Hepatocyte (in vitro differentiated cells): ENCODE data around the gene RAB26. TPM values are rescaled to one million over a fixed set of nuclear protein-coding genes. Genes with fewer than 3 reads are reported as not detected.

ENCODE experiments used
- DNase-seq: peaks from one replicate; pipeline ENCODE4 v3.0.0-alpha.2; 2016; ENCODE audit warnings: low spot score
- H2AFZ ChIP-seq: fragments of 200-600 bp; sonication (generic); 2 replicates; pipeline ENCODE4 v1.6.0; 2016; ENCODE audit warnings: antibody characterized with exemption, mild to moderate bottlenecking
- H3K27ac ChIP-seq: fragments of 200-600 bp; sonication (generic); 2 replicates; pipeline ENCODE4 v1.5.1; 2016; ENCODE audit warnings: mild to moderate bottlenecking
- H3K27me3 ChIP-seq: fragments of 200-600 bp; sonication (generic); 2 replicates; pipeline ENCODE4 v1.6.1; 2016
- H3K36me3 ChIP-seq: fragments of 200-600 bp; sonication (generic); replicated peaks from 2 replicates; pipeline ENCODE4 v1.5.1; 2016; ENCODE audit warnings: low read depth; ENCODE audit not compliant: insufficient read depth
- H3K4me1 ChIP-seq: fragments of 200-600 bp; sonication (generic); 2 replicates; pipeline ENCODE4 v1.5.1; 2016; ENCODE audit warnings: mild to moderate bottlenecking, moderate library complexity; ENCODE audit not compliant: insufficient read depth
- H3K4me2 ChIP-seq: fragments of 200-600 bp; sonication (generic); 2 replicates; pipeline ENCODE4 v1.6.0; 2016
- H3K4me3 ChIP-seq: fragments of 200-600 bp; sonication (generic); 2 replicates; pipeline ENCODE4 v1.5.1; 2016; ENCODE audit warnings: mild to moderate bottlenecking
- H3K79me2 ChIP-seq: fragments of 200-600 bp; sonication (generic); 2 replicates; pipeline ENCODE4 v1.6.0; 2017; ENCODE audit warnings: mild to moderate bottlenecking
- H3K9me2 ChIP-seq: fragments of 200-600 bp; sonication (generic); replicated peaks from 2 replicates; pipeline ENCODE4 v1.6.0; 2017; ENCODE audit warnings: mild to moderate bottlenecking; ENCODE audit not compliant: insufficient read depth
- H3K9me3 ChIP-seq: fragments of 200-600 bp; sonication (generic); 2 replicates; pipeline ENCODE4 v1.5.1; 2016; ENCODE audit warnings: low read depth, mild to moderate bottlenecking
- H4K20me1 ChIP-seq: fragments of 200-600 bp; sonication (generic); 2 replicates; pipeline ENCODE4 v1.6.0; 2016; ENCODE audit warnings: mild to moderate bottlenecking; ENCODE audit not compliant: insufficient read depth, poor library complexity, severe bottlenecking
- CTCF ChIP-seq: fragments of 200-600 bp; sonication (generic); IDR thresholded peaks from 2 replicates; pipeline ENCODE4 v1.5.1; 2016; ENCODE audit warnings: antibody characterized with exemption, mild to moderate bottlenecking; ENCODE audit not compliant: poor library complexity
- EZH2 ChIP-seq: fragments of 200-600 bp; sonication (generic); IDR thresholded peaks from 2 replicates; pipeline ENCODE4 v1.6.1; 2016; ENCODE audit warnings: antibody characterized with exemption, mild to moderate bottlenecking, borderline replicate concordance
- EZH2phosphoT487 ChIP-seq: fragments of 200-600 bp; sonication (generic); IDR thresholded peaks from one replicate; pipeline ENCODE4 v1.6.1; 2018; ENCODE audit warnings: antibody characterized with exemption, mild to moderate bottlenecking, low read depth, moderate library complexity; ENCODE audit not compliant: unreplicated experiment, severe bottlenecking
- WGBS: methylation state at CpG from one replicate; pipeline ENCODE4 v1.1.6; 2016; ENCODE audit warnings: low lambda C conversion rate; ENCODE audit errors: missing lambda C conversion rate; 5-methylcytosine and 5-hydroxymethylcytosine counted together
- polyA plus RNA-seq: library from polyadenylated mRNA; unstranded; fragments of >200 nt; fragmentation: Nextera tagmentation; extraction: Ambion mirVana; gene quantifications from 2 replicates; pipeline ENCODE4 v1.2.1, GENCODE V29; 2016
- total RNA-seq: library from RNA; depleted of rRNA; stranded (reverse); fragments of >200 nt; gene quantifications from 2 replicates; pipeline ENCODE4 v1.2.3, GENCODE V29; 2014

RAB26 gene
- total and polyA plus RNA-seq, 2 experiments from 2014 or later = 8.3 to 15.0 TPM

GRCh38 chr16:2194852-2195321 lies 46.5 kb downstream of the RAB26 start:
- Histone ChIP-seq H3K27me3 (peaks cover 23% of the 10 kb centered on the region), H3K36me3 (no peaks in the 10 kb centered on the region), H3K79me2 (no peaks in the 10 kb centered on the region), H3K9me2 (no peaks in the 10 kb centered on the region), H3K9me3 (no peaks in the 10 kb centered on the region), H3K4me2 (peak overlapping the region; percentile 92), H3K27ac (no peak overlapping the region), H4K20me1 (no peaks in the 10 kb centered on the region), H3K4me3 (no peak overlapping the region), H3K4me1 (peaks cover 10% of the 10 kb centered on the region), H2AFZ (no peak overlapping the region)
- peak; percentile 69 for DNase-seq
- peak; percentile 51 for TF ChIP-seq CTCF
- no peak for TF ChIP-seq EZH2
- WGBS = 18% methylated on average over 10 of the region's 10 CpGs

GRCh38 chr16:2195322-2196161 lies 47.1 kb downstream of the RAB26 start:
- no peaks in the 10 kb centered on the region for H4K20me1 ChIP-seq
- no peak for DNase-seq
- no peaks in the 10 kb centered on the region for H3K9me2 ChIP-seq
- WGBS = 14% methylated on average over 31 of the region's 49 CpGs
- no peaks in the 10 kb centered on the region for H3K36me3 ChIP-seq
- H3K27ac ChIP-seq = no peak overlapping the region
- H2AFZ ChIP-seq = no peak overlapping the region
- peak overlapping the region; percentile 92 for H3K4me2 ChIP-seq
- H3K4me1 ChIP-seq = peaks cover 10% of the 10 kb centered on the region
- peaks cover 23% of the 10 kb centered on the region for H3K27me3 ChIP-seq
- TF ChIP-seq EZH2phosphoT487 (no peak), CTCF (no peak), EZH2 (no peak)
- no peaks in the 10 kb centered on the region for H3K79me2 ChIP-seq
- no peaks in the 10 kb centered on the region for H3K9me3 ChIP-seq
- H3K4me3 ChIP-seq = peak overlapping the region; percentile 36

- peak; percentile 69 for DNase-seq
- H3K27ac ChIP-seq = no peak within 1 kb of the TSS
- peaks cover 23% of the 10 kb centered on the region for H3K27me3 ChIP-seq
- H4K20me1 ChIP-seq = no peaks in the 10 kb centered on the region
- peaks cover 10% of the 10 kb centered on the region for H3K4me1 ChIP-seq
- no peaks in the 10 kb centered on the region for H3K36me3 ChIP-seq
- H3K4me2 ChIP-seq = peak within 1 kb of the TSS; percentile 92
- peak within 1 kb of the TSS; percentile 36 for H3K4me3 ChIP-seq
- WGBS = 5% methylated on average over 4 of the region's 129 CpGs
- H2AFZ ChIP-seq = no peak within 1 kb of the TSS
- no peaks in the 10 kb centered on the region for H3K9me3 ChIP-seq
- TF ChIP-seq CTCF (no peak), EZH2phosphoT487 (no peak), EZH2 (no peak)
- no peaks in the 10 kb centered on the region for H3K9me2 ChIP-seq
- H3K79me2 ChIP-seq = no peaks in the 10 kb centered on the region
Measured at GRCh38 chr16:2196162-2196980, 47.9 kb downstream of the RAB26 start, which contains the start of gene CASKIN1. TSS of gene CASKIN1 (minus strand) at chr16:2196605. CDS start at chr16:2196432, 173 bp downstream.
